Retinal pigment epithelial cell (primary cell): ENCODE results near the gene PIGQ.

Experiments
- DNase-seq: peaks from one replicate; pipeline ENCODE4 v3.0.0-alpha.2; 2010; ENCODE audit warnings: low read depth
- H3K4me3 ChIP-seq: 2 replicates; pipeline ENCODE4 v1.5.1; 2011; ENCODE audit warnings: mild to moderate bottlenecking, low read length, control low read depth, moderate library complexity
- TF ChIP-seq, protein P1 (sequence below): conservative IDR thresholded peaks from 2 replicates; pipeline ENCODE4 v1.5.1; 2011; ENCODE audit warnings: low read depth, low read length, control low read depth, inconsistent platforms

PIGQ gene

DNA sequence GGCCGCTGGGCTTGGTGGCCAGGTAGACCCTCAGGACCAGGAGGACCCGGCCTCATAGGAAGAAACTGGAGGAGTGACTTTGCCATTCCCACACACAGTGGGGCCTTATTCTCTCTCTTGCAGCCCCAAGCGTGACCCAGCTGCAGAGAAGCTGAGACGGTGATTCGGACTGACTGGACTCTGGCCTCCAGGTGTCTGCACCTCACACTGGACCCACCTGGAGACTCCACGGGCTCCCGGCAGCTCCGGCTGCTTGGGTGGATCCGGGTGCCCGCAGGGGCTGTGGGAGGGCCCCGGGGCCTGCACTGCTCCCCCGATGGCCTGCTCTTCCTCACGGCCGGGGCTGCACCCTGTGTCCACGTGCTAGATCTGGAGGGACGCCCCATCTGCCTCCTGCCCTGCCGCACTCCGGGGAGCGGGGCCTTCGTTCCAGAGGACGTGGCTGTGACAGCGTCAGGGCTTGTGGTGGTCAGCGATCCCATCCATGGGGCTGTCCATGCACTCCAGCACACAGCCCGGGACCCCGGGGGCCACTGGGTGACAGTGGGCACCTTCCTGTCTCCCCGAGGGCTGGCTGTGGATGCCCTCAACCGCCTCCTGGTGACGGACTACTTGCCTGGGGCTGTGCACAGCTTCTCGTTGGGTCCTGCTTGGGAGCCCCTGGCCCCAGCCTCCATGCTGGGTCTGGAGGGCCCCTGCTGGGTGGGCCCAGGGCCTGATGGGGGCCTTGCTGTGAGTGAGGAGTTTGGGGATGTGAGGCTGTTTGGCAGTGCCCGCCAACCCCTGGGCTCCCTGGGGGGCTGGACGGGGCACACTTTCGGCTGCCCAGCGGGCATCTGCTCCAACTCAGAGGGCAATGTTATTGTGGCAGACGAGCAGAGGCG lies 2.2 kb upstream of the PIGQ start:
- H3K4me3 ChIP-seq, result no peak overlapping the region
- TF ChIP-seq, protein P1, sequence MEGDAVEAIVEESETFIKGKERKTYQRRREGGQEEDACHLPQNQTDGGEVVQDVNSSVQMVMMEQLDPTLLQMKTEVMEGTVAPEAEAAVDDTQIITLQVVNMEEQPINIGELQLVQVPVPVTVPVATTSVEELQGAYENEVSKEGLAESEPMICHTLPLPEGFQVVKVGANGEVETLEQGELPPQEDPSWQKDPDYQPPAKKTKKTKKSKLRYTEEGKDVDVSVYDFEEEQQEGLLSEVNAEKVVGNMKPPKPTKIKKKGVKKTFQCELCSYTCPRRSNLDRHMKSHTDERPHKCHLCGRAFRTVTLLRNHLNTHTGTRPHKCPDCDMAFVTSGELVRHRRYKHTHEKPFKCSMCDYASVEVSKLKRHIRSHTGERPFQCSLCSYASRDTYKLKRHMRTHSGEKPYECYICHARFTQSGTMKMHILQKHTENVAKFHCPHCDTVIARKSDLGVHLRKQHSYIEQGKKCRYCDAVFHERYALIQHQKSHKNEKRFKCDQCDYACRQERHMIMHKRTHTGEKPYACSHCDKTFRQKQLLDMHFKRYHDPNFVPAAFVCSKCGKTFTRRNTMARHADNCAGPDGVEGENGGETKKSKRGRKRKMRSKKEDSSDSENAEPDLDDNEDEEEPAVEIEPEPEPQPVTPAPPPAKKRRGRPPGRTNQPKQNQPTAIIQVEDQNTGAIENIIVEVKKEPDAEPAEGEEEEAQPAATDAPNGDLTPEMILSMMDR, result no peak
- no peak for DNase-seq

DNA sequence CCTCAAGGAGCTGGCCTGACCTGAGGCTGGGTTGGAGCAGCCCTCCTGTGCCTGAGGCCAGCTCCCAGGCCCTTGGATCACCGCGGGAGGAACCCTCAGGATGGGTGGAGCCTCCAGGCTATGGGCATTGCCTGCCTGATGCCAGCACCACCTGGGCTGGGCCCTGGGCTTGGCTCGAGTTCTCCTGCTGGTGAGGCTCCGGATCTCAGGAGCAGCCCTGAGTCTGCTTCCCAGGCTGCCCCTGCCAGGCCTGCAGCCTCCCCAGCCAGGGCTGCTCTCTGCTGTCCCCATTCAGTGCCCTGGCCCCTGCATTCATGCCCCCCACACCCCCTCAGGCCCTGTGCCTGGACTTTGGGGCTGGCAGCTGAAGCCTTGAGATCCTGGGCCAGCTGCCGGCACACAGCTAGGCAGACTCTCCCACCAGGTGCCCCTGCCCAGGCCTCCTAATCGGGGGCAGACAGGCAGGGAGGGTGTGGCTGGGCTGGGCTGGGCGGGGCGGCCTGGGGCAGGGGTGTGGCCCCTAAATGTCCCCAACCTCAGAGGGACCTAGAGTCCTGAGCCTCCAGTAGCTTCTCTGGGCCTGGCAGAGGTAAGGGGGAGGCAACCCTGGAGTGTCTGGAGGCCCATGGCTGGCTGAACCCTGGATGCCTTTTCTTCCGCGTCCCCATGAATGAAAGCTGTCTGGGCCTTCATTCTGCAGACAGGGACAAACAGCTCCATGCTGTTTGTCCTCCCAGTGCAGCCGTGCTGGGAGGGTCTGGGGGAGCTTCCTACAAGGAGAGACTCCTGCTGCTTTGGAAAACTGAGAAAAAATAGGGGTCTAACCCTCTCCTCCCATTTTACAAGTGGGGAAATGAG lies 1.1 kb upstream of the PIGQ start:
- H3K4me3 ChIP-seq, result no peak overlapping the region
- TF ChIP-seq, protein P1, result no peak
- DNase-seq, result no peak

DNA sequence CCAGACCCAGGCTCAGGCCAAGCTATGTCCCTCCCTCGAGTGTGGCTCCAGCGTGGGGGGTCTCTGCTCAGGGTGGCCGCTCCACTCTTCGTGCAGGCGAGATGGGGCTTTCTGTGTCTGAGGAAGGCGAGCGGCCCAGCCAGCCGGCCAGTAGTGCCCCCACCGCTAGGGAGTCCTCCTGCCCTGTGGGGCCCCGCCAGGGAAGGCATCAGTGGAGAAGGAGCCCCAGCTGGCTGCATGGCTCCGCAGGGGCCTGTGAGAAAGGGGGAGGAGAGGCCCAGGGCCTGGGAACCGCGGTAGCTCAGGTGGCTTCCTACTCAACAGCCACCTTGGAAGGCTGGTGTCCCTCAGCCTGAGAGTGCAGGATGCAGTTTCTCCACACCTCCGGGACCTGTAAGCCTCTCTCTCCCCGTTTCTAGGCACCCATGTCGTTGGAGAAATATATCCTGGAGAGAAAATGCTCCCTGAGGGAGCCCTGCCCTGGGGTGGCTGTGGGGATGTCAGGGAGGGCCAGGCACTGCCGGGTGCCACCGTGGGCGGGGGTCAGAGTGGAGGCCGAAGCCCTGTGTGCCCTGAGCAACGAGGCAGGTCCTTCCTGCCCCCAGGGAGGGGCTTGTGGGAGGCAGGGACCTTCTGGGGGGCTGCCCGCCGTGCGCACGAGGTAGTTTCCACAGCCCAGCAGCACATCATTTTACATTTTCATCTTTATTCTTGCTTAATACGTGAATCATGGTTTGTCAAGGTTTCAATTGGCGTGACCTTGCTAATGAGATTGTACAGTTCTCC lies 3.3 kb downstream of the PIGQ start:
- H3K4me3 ChIP-seq, result no peak overlapping the region
- DNase-seq, result no peak
- TF ChIP-seq, protein P1, result no peak

DNA sequence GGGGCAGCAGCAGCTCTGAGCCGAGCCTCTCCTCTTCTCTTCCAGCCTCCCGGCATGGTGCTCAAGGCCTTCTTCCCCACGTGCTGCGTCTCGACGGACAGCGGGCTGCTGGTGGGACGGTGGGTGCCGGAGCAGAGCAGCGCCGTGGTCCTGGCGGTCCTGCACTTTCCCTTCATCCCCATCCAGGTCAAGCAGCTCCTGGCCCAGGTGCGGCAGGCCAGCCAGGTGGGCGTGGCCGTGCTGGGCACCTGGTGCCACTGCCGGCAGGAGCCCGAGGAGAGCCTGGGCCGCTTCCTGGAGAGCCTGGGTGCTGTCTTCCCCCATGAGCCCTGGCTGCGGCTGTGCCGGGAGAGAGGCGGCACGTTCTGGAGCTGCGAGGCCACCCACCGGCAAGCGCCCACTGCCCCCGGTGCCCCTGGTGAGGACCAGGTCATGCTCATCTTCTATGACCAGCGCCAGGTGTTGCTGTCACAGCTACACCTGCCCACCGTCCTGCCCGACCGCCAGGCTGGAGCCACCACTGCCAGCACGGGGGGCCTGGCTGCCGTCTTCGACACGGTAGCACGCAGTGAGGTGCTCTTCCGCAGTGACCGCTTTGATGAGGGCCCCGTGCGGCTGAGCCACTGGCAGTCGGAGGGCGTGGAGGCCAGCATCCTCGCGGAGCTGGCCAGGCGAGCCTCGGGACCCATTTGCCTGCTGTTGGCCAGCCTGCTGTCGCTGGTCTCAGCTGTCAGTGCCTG lies 4.4 kb downstream of the PIGQ start:
- DNase-seq, result no peak
- TF ChIP-seq, protein P1, result no peak
- H3K4me3 ChIP-seq, result no peak overlapping the region

DNA sequence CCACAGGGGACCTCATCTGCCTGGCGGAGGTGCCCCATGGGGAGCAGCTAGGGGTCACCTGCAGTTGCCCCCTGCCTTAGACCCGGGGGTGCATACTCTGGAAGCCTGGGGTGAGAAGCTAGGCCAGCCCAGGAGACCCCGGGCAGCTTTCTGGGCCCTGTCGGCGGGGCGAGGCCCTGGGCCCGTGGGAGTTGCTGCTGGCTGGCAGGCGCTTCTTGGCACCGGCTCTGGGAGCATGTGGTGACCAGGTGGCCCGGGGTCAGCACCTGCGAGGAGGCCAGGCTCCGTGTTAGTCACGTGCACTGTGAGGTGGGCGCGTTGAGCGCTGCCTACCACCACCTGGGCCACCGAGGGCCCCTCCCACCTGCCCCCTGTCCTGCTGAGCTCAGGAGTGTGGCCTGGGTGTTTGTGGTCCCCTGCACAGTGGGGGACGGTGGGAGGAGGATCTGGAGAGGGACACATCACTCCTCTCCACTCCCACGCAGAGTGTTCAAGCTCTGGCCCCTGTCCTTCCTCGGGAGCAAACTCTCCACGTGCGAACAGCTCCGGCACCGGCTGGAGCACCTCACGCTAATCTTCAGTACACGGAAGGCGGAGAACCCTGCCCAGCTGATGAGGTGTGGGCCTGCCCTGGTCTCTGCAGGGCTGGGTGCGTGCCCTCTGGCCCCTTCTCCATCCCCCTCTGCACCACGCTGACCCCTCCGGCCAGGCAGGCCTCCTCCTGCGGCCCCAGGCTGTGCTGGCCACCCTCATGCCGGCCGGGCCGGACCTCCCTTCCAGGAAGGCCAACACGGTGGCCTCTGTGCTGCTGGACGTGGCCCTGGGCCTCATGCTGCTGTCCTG lies 5.8 kb downstream of the PIGQ start:
- no peak overlapping the region for H3K4me3 ChIP-seq
- TF ChIP-seq, protein P1, result no peak

More for the DNA sequence above, 5.8 kb downstream of the PIGQ start:
- no peak for DNase-seq
